ENCODE data around the gene FAM168A. TPM values are rescaled to one million over a fixed set of nuclear protein-coding genes. Genes with fewer than 3 reads are reported as not detected.

FAM168A gene
- total RNA-seq, 1 donor, result 28.2 TPM

DNA sequence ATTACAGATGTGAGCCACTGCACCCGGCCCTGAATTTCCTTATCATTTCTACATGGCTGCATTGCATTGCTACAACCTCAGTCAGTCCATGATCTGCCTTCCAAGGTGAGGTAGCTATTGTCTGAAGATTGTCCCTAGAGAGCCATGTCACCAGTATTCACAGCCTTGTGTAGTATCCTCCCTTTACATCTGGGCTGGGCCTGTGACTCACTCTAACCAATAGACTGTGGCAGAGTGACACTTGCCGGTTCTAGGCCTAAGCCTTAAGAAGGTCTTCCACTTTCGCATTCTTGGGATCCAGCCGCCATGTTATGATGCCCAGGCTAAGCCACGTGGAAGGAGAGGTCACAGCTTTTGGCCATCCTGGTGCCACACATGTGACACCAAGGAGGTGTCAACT lies 38.3 kb upstream of the FAM168A start:
- no peak for DNase-seq (ENCODE audit: insufficient read length, low spot score, missing footprints)
- Histone ChIP-seq H3K36me3 (ENCODE audit: insufficient read depth, low read length) (no peaks in the 10 kb centered on the region), H3K4me2 (ENCODE audit: insufficient read depth, low read length) (no peak overlapping the region), H3K4me3 (ENCODE audit: insufficient read depth, low read length) (no peak overlapping the region), H3K79me2 (ENCODE audit: insufficient read depth, low read length) (no peaks in the 10 kb centered on the region), H3K27ac (ENCODE audit: low read depth, low read length) (no peak overlapping the region), H2AFZ (ENCODE audit: low read length) (no peak overlapping the region), H4K20me1 (ENCODE audit: insufficient read depth, low read length) (no peaks in the 10 kb centered on the region), H3K9me3 (ENCODE audit: low read depth, low read length) (no peaks in the 10 kb centered on the region), H3K27me3 (ENCODE audit: insufficient read depth, low read length) (peaks cover 4% of the 10 kb centered on the region), H3K4me1 (ENCODE audit: insufficient read depth, low read length) (no peaks in the 10 kb centered on the region)
- TF ChIP-seq CTCF (IDR thresholded peaks at IDR 0.05; ENCODE audit: extremely low read depth, low read depth, low read length), result no peak

GRCh38 chr11:73635721-73636120 lies 37.8 kb upstream of the FAM168A start:
- no peak for TF ChIP-seq CTCF (IDR thresholded peaks at IDR 0.05; ENCODE audit: extremely low read depth, low read depth, low read length)
- no peak for DNase-seq (ENCODE audit: insufficient read length, low spot score, missing footprints)
- H3K4me1 ChIP-seq (ENCODE audit: insufficient read depth, low read length), result no peaks in the 10 kb centered on the region
- H3K27me3 ChIP-seq (ENCODE audit: insufficient read depth, low read length), result peaks cover 3% of the 10 kb centered on the region
- H3K9me3 ChIP-seq (ENCODE audit: low read depth, low read length), result no peaks in the 10 kb centered on the region
- no peak overlapping the region for H3K4me2 ChIP-seq (ENCODE audit: insufficient read depth, low read length)
- no peak overlapping the region for H3K27ac ChIP-seq (ENCODE audit: low read depth, low read length)
- no peaks in the 10 kb centered on the region for H3K36me3 ChIP-seq (ENCODE audit: insufficient read depth, low read length)
- H4K20me1 ChIP-seq (ENCODE audit: insufficient read depth, low read length), result no peaks in the 10 kb centered on the region
- no peaks in the 10 kb centered on the region for H3K79me2 ChIP-seq (ENCODE audit: insufficient read depth, low read length)
- no peak overlapping the region for H3K4me3 ChIP-seq (ENCODE audit: insufficient read depth, low read length)
- H2AFZ ChIP-seq (ENCODE audit: low read length), result no peak overlapping the region

GRCh38 chr11:73633999-73634398 lies 36.1 kb upstream of the FAM168A start:
- Histone ChIP-seq H3K27me3 (ENCODE audit: insufficient read depth, low read length) (peaks cover 3% of the 10 kb centered on the region), H3K27ac (ENCODE audit: low read depth, low read length) (no peak overlapping the region), H3K79me2 (ENCODE audit: insufficient read depth, low read length) (no peaks in the 10 kb centered on the region), H3K9me3 (ENCODE audit: low read depth, low read length) (no peaks in the 10 kb centered on the region), H4K20me1 (ENCODE audit: insufficient read depth, low read length) (no peaks in the 10 kb centered on the region), H3K4me1 (ENCODE audit: insufficient read depth, low read length) (no peaks in the 10 kb centered on the region), H3K36me3 (ENCODE audit: insufficient read depth, low read length) (no peaks in the 10 kb centered on the region), H3K4me2 (ENCODE audit: insufficient read depth, low read length) (no peak overlapping the region), H3K4me3 (ENCODE audit: insufficient read depth, low read length) (no peak overlapping the region), H2AFZ (ENCODE audit: low read length) (no peak overlapping the region)
- no peak for DNase-seq (ENCODE audit: insufficient read length, low spot score, missing footprints)
- TF ChIP-seq CTCF (IDR thresholded peaks at IDR 0.05; ENCODE audit: extremely low read depth, low read depth, low read length), result no peak

GRCh38 chr11:73632996-73633395 lies 35.1 kb upstream of the FAM168A start:
- Histone ChIP-seq H3K9me3 (ENCODE audit: low read depth, low read length) (no peaks in the 10 kb centered on the region), H3K4me3 (ENCODE audit: insufficient read depth, low read length) (no peak overlapping the region), H3K36me3 (ENCODE audit: insufficient read depth, low read length) (no peaks in the 10 kb centered on the region), H4K20me1 (ENCODE audit: insufficient read depth, low read length) (no peaks in the 10 kb centered on the region), H3K27me3 (ENCODE audit: insufficient read depth, low read length) (peaks cover under 1% of the 10 kb centered on the region), H3K4me1 (ENCODE audit: insufficient read depth, low read length) (no peaks in the 10 kb centered on the region), H2AFZ (ENCODE audit: low read length) (no peak overlapping the region), H3K4me2 (ENCODE audit: insufficient read depth, low read length) (no peak overlapping the region), H3K27ac (ENCODE audit: low read depth, low read length) (no peak overlapping the region), H3K79me2 (ENCODE audit: insufficient read depth, low read length) (no peaks in the 10 kb centered on the region)
- TF ChIP-seq CTCF (IDR thresholded peaks at IDR 0.05; ENCODE audit: extremely low read depth, low read depth, low read length), result no peak
- no peak for DNase-seq (ENCODE audit: insufficient read length, low spot score, missing footprints)

All from osteoblast (primary cell).